GM04503 (cell line): ENCODE results near the gene COX7A1.

Experiments
- DNase-seq: peaks from one replicate; pipeline ENCODE4 v3.0.0-alpha.2; 2012; ENCODE audit warnings: low read depth

Gene COX7A1

GRCh38 chr19:36111200-36111539 lies 41.1 kb downstream of the COX7A1 start:
- no peak for DNase-seq

GRCh38 chr19:36110487-36111199 lies 41.6 kb downstream of the COX7A1 start, which contains the start of gene OVOL3:
OVOL3 (plus strand) TSS chr19:36111143; CDS start chr19:36111203, 60 bp downstream.
- no peak for DNase-seq

- DNase-seq: no peak
Measured at GRCh38 chr19:36108684-36109083, 43.6 kb downstream of the COX7A1 start.

GRCh38 chr19:36106991-36107390 lies 45.3 kb downstream of the COX7A1 start:
- DNase-seq: no peak

- DNase-seq: no peak
Measured at GRCh38 chr19:36106441-36106840, 45.8 kb downstream of the COX7A1 start.

GRCh38 chr19:36103842-36104552 lies 48.2 kb downstream of the COX7A1 start:
- DNase-seq: no peak

GRCh38 chr19:36103040-36103626 lies 49.1 kb downstream of the COX7A1 start:
- DNase-seq: no peak

GRCh38 chr19:36101550-36102327 lies 50.5 kb downstream of the COX7A1 start:
- DNase-seq: no peak
